ENCODE data around the gene RHOJ. TPM values are rescaled to one million over a fixed set of nuclear protein-coding genes. Genes with fewer than 3 reads are reported as not detected.

The RHOJ gene
- total RNA-seq, 1 experiment from 2014 or later, result not detected

- DNase-seq (ENCODE audit: low read depth, low spot score), result no peak
- Histone ChIP-seq H3K36me3 (ENCODE audit: control insufficient read depth in 1 of 2, insufficient read depth in 2 of 2, low read length in 2 of 2) (no peaks in the 10 kb centered on the region), H3K9me2 (ENCODE audit: insufficient read depth) (no peaks in the 10 kb centered on the region), H2AFZ (ENCODE audit: low read depth, low read length, poor library complexity, severe bottlenecking) (no peak overlapping the region), H3K79me2 (ENCODE audit: insufficient read depth, low read length) (no peaks in the 10 kb centered on the region), H3K9me3 (ENCODE audit: control insufficient read depth in 1 of 2, insufficient read depth in 1 of 2, low read depth in 1 of 2, low read length in 2 of 2) (no peaks in the 10 kb centered on the region), H3K4me1 (ENCODE audit: control insufficient read depth in 1 of 2, insufficient read depth in 2 of 2, low read length in 2 of 2) (no peaks in the 10 kb centered on the region), H3K4me3 (replicated peaks in 1 of 2; ENCODE audit: low read depth in 1 of 2, low read length in 2 of 2) (no peak overlapping the region), H3K4me2 (ENCODE audit: low read length) (no peak overlapping the region), H4K20me1 (ENCODE audit: insufficient read depth) (no peaks in the 10 kb centered on the region), H3K27ac (ENCODE audit: low read depth, low read length) (no peak overlapping the region), H3K9ac (ENCODE audit: low read length) (no peak overlapping the region), H3K27me3 (ENCODE audit: insufficient read depth, low read length) (peaks cover 79% of the 10 kb centered on the region)
- ChIA-PET CTCF (no interaction called here), RAD21 (ENCODE audit: low non-redundant PET in 1 of 2, low total read pairs in 2 of 2, uncharacterized antibody in 2 of 2, unreplicated experiment in 2 of 2) (no interaction called here), POLR2A (no interaction called here)
- no peak for ATAC-seq
- intact Hi-C loops (cut with micrococcal nuclease), result no loop called here
- BruUV-seq (replicated peaks), result no TSS peak
- TF ChIP-seq ELF1 (IDR thresholded peaks at IDR 0.05; ENCODE audit: borderline replicate concordance, low read depth) (no peak), FOSL1 (IDR thresholded peaks at IDR 0.05; ENCODE audit: low read depth) (no peak), CTCF (IDR thresholded peaks at IDR 0.05 in 2 of 3, conservative IDR thresholded peaks at IDR 0.05 in 1 of 3; ENCODE audit: borderline replicate concordance in 1 of 3, insufficient read depth in 1 of 3, low read depth in 2 of 3, low read length in 2 of 3) (no peak), CEBPB (IDR thresholded peaks at IDR 0.05; ENCODE audit: low read depth) (no peak), POLR2A (IDR thresholded peaks at IDR 0.05; ENCODE audit: borderline replicate concordance, extremely low read depth, insufficient read depth, insufficient read length) (no peak), RAD21 (IDR thresholded peaks at IDR 0.05; ENCODE audit: low read depth) (no peak), EGR1 (IDR thresholded peaks at IDR 0.05; ENCODE audit: low read depth) (no peak), EZH2 (IDR thresholded peaks at IDR 0.05) (no peak), POLR2AphosphoS5 (IDR thresholded peaks at IDR 0.05; ENCODE audit: low read depth, low read length) (no peak), TCF7L2 (IDR thresholded peaks at IDR 0.05; ENCODE audit: borderline replicate concordance, extremely low read depth, insufficient read depth, insufficient read length) (no peak), ATF3 (IDR thresholded peaks at IDR 0.05) (no peak), YY1 (IDR thresholded peaks at IDR 0.05; ENCODE audit: extremely low read depth, insufficient replicate concordance, low read depth, low read length) (no peak), SIN3A (IDR thresholded peaks at IDR 0.05; ENCODE audit: low read depth) (no peak), SRF (IDR thresholded peaks at IDR 0.05; ENCODE audit: low read depth) (no peak), ZFX (IDR thresholded peaks at IDR 0.05) (no peak)
These were observed 79.6 kb downstream of the RHOJ start for GRCh38 chr14:63283884-63284248.
